Heart right ventricle (tissue), 16 donors: ENCODE results near the gene PPM1B. TPM values are rescaled to one million over a fixed set of nuclear protein-coding genes. Genes with fewer than 3 reads are reported as not detected.

Source experiments
- ATAC-seq, 8 donors: fragments of 200-7000 bp; cut with Tn5 transposase; one replicate each; pipeline ENCODE4 v1.9.1; 2020; ENCODE audit warnings: mild to moderate bottlenecking in 8 of 8, moderate library complexity in 8 of 8, moderate number of reproducible peaks in 1 of 8
- DNase-seq, 2 donors: peaks; one replicate each; pipeline ENCODE4 v3.0.0-alpha.2; 2020
- H3K27ac ChIP-seq, 10 donors: fragments of 200-600 bp; sonication (generic) in 2 of 10; one replicate each; pipeline versions ENCODE4 v1.5.0 to v1.8.0; 2020 to 2022; ENCODE audit warnings: mild to moderate bottlenecking in 3 of 10
- H3K27me3 ChIP-seq, 7 donors: fragments of 200-600 bp; one replicate each; pipeline ENCODE4 v1.8.0; 2021 to 2022; ENCODE audit warnings: mild to moderate bottlenecking in 2 of 7
- H3K36me3 ChIP-seq, 9 donors: fragments of 200-600 bp; sonication (generic) in 1 of 9; one replicate each; pipeline versions ENCODE4 v1.5.0 to v1.8.0; 2020 to 2022; ENCODE audit warnings: mild to moderate bottlenecking in 2 of 9
- H3K4me1 ChIP-seq, 9 donors: fragments of 200-600 bp; sonication (generic) in 1 of 9; one replicate each; pipeline versions ENCODE4 v1.5.0 to v1.8.0; 2020 to 2022; ENCODE audit warnings: mild to moderate bottlenecking in 4 of 9
- H3K4me3 ChIP-seq, 10 donors: fragments of 200-600 bp; sonication (generic) in 2 of 10; one replicate each; pipeline versions ENCODE4 v1.5.0 to v1.8.0; 2020 to 2022; ENCODE audit warnings: mild to moderate bottlenecking in 7 of 10, moderate library complexity in 2 of 10
- H3K9me3 ChIP-seq, 11 donors: fragments of 200-600 bp in 10 of 11; sonication (generic) in 2 of 11; one replicate each; pipeline versions ENCODE4 v1.5.0 to v1.8.0; 2013 to 2022; ENCODE audit warnings: mild to moderate bottlenecking in 2 of 11, control low read depth in 1 of 11, moderate library complexity in 1 of 11
- WGBS, 2 donors: extraction: QIAGEN DNeasy Blood & Tissue Kit; methylation state at CpG; one replicate each; pipeline ENCODE4 v1.1.7; 2013; ENCODE audit warnings: inconsistent platforms in 1 of 2; 5-methylcytosine and 5-hydroxymethylcytosine counted together
- intact Hi-C, 10 donors: fragments of 100-400 bp; cut with DNase I; formaldehyde crosslinking; loops; one replicate each; pipeline versions ENCODE4 v1.11.1 to v1.14.2; 2022
- long read RNA-seq, 3 donors: library from polyadenylated mRNA; unstranded; transcript quantifications; one replicate each; pipeline ENCODE4 v2.0.0, GENCODE V29; 2020 to 2021
- polyA plus RNA-seq, 2 donors: library from polyadenylated mRNA; stranded (reverse); fragments of 200-250 nt; gene quantifications; one replicate each; pipeline ENCODE4 v1.2.3, GENCODE V29; 2013
- total RNA-seq, 10 donors: library from RNA; stranded (reverse); fragmentation: NEBNext Ultra II Directional in 3 of 10; extraction: Animal tissue kit (Norgen Biotek cat#: 25700) in 3 of 10; gene quantifications; one replicate each; pipeline versions ENCODE4 v1.2.1 to v1.2.4, GENCODE V29; 2021 to 2023
- TF ChIP-seq, protein P1 (sequence below), 9 donors: fragments of 200-600 bp; sonication (generic) in 2 of 9; IDR thresholded peaks; one replicate each; pipeline versions ENCODE4 v1.5.0 to v1.8.0; 2021 to 2022; ENCODE audit warnings: antibody characterized with exemption in 9 of 9, mild to moderate bottlenecking in 5 of 9, moderate library complexity in 1 of 9
- donor health status: Arrhythmogenic right ventricular cardiomyopathy.
- donor health status: ischemic (EF 13 %, LVEDD 7.1; RV severe dilation, severe dysfunction).
- donor health status: healthy with polysubstance abuse.
- donor health status: DM: no; HTN: yes; CAD: no.
- donor health status: DM: no; HTN: no; CAD: no.
- donor health status: ischemic (EF 25% LVEDD 6.9; RV normal size, moderate dysfunction).
- donor health status: ischemic (EF 25% LVEDD 5.7; RV mildly dilated, moderate dysfunction).
- donor health status: healthy.
- donor health status: DM: yes; HTN: yes; CAD: no.
- donor health status: Ischemic cardiomyopathy.
- donor health status: ischemic (EF 35%, LVEDD 5.7; RV mildly dilated, moderate dysfunction).
- donor health status: nonischemic (EF 11% LVEDD 7.7; RV severe dilation, severe dysfunction).
- donor health status: DM: yes; HTN: yes; CAD: no.
- donor health status: PGD.
- donor health status: ischemic (EF 29% LVEDD 5.4; RV normal size, mild dysfunction).
- donor health status: nonischemic (EF 23%, LVEDD 6.1; RV moderate dilation, normal function).

PPM1B gene
- total RNA-seq (10 to 100 TPM; 40.7 to 69.5 (median 55.7) TPM), polyA plus RNA-seq (10 to 100 TPM; 20.7 to 24.6 TPM)
- long read RNA-seq, donor 1, transcript PPM1B-204 (6 exons, 3,877 nt) = major isoform, 50 of 108 reads
- long read RNA-seq, donor 1, transcript PPM1B-201 (6 exons, 2,606 nt) = minor isoform, 48 of 108 reads
- long read RNA-seq, donor 1, partial matches to known transcripts = 5 of 108 reads
- long read RNA-seq, donor 1, other reads (novel, unspliced or antisense) = 5 of 108 reads
- long read RNA-seq, donor 2, transcript PPM1B-201 (6 exons, 2,606 nt) = major isoform, 81 of 160 reads
- long read RNA-seq, donor 2, transcript PPM1B-204 (6 exons, 3,877 nt) = minor isoform, 59 of 160 reads
- long read RNA-seq, donor 2, partial matches to known transcripts = 8 of 160 reads
- long read RNA-seq, donor 2, other reads (novel, unspliced or antisense) = 12 of 160 reads
- long read RNA-seq, donor 3, partial matches to known transcripts = 0 of 4 reads
- long read RNA-seq, donor 3, other reads (novel, unspliced or antisense) = 0 of 4 reads

DNA sequence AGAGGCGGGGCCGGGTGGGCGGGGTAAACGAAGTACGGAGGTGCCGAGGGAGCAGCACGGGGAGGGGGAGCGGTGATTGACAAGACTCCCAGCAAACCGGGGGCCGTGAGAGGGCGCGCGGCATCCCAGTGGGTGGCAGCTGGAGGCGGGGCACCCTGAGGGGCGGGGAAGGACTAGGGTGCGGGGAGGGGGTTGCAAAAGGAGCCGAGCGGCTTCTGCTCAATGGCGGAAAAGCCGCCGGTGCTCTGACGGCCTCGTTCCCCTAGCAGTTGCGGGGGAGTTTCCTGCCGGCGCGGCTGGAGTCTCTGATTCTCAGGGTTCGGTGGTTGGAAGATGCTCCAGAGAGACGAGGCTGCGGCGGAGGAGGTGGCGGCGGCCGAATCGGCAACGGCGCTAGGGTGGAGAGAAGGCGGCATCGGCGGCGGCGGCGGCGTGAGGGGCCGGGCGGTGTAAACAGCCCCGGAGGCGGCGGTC is at the start of gene PPM1B:
Gene PPM1B (plus strand): TSS at position 195 of the 474 bp plus-strand sequence. CDS start 32,325 bp downstream, outside the sequence.
- peak in 1 of 2 donors; percentile 99 for DNase-seq
- intact Hi-C loops = loop anchor here in 9 of 10 donors (2.0 to 10.0 kb wide), 9 partner anchors 41 to 196 kb away; partner anchors contain the start of genes CAMKMT (in 5 of the 9), PREPL (in 5 of the 9) and LRPPRC (in 2 of the 9)
- peaks cover 0 to 47% (median 33%) of the 10 kb centered on the region in 9 donors for H3K4me1 ChIP-seq
- H3K27me3 ChIP-seq = peaks cover 0 to 9% (median 0%) of the 10 kb centered on the region in 7 donors
- peak within 1 kb of the TSS; percentile 77 to 95 (median 86) for H3K4me3 ChIP-seq
- H3K27ac ChIP-seq = peak within 1 kb of the TSS; percentile 92 to 99 (median 96)
- TF ChIP-seq, protein P1, sequence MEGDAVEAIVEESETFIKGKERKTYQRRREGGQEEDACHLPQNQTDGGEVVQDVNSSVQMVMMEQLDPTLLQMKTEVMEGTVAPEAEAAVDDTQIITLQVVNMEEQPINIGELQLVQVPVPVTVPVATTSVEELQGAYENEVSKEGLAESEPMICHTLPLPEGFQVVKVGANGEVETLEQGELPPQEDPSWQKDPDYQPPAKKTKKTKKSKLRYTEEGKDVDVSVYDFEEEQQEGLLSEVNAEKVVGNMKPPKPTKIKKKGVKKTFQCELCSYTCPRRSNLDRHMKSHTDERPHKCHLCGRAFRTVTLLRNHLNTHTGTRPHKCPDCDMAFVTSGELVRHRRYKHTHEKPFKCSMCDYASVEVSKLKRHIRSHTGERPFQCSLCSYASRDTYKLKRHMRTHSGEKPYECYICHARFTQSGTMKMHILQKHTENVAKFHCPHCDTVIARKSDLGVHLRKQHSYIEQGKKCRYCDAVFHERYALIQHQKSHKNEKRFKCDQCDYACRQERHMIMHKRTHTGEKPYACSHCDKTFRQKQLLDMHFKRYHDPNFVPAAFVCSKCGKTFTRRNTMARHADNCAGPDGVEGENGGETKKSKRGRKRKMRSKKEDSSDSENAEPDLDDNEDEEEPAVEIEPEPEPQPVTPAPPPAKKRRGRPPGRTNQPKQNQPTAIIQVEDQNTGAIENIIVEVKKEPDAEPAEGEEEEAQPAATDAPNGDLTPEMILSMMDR (IDR thresholded peaks at IDR 0.05) = no peak
- ATAC-seq = peak; percentile 90 to 97 (median 92)
- H3K9me3 ChIP-seq = peaks cover 0 to 10% (median 0%) of the 10 kb centered on the region in 11 donors
- no peaks in the 10 kb centered on the region for H3K36me3 ChIP-seq
- WGBS, 2 donors = 0% methylated on average over 48 to 49 of the region's 49 CpGs

DNA sequence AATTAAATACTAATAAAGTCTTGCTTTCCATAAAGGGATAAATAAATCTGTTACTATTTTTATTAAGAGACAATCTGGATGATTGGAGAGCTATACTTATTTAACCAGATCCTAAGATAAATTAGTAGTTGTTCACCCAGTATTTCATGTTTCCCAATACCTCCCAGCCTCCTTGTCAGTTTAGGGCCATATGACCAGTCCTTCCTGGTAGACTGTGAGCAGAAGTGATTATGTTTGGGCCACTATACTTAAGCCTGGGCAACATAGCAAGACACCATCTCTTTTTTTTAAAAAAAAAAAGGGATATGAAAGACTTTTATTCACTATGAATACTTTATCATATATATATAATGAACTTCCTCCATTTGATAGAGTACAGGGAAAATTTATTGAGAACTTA is 48.8 kb upstream of the PPM1B start:
- intact Hi-C loops = no loop called here
- Histone ChIP-seq H3K4me1 (peaks cover 0 to 12% (median 0%) of the 10 kb centered on the region in 9 donors), H3K27me3 (no peaks in the 10 kb centered on the region), H3K36me3 (no peaks in the 10 kb centered on the region), H3K4me3 (no peak overlapping the region), H3K27ac (no peak overlapping the region), H3K9me3 (no peaks in the 10 kb centered on the region)
- TF ChIP-seq, protein P1 (IDR thresholded peaks at IDR 0.05) = no peak
- no peak for DNase-seq
- no peak for ATAC-seq

DNA sequence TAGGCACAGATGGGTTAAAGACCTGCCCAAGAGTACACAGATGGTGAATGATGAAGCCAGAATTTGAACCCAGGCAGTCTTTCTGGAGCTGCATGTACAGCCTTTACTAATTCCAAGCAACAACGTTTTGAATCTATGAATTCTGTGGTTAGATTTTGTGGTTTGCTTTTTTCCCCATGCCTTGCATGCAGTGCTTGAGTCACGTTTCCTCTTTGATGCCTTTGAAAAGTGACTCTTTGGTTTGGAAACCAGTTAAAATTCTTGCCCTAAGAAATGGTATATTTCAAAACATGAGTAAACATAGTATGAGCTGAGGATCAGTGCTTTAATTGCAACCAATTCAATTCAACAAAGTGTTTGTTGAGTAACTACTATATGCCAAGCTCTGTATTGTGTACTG is 48.2 kb upstream of the PPM1B start:
- no peak for DNase-seq
- intact Hi-C loops = no loop called here
- no peak for ATAC-seq

DNA sequence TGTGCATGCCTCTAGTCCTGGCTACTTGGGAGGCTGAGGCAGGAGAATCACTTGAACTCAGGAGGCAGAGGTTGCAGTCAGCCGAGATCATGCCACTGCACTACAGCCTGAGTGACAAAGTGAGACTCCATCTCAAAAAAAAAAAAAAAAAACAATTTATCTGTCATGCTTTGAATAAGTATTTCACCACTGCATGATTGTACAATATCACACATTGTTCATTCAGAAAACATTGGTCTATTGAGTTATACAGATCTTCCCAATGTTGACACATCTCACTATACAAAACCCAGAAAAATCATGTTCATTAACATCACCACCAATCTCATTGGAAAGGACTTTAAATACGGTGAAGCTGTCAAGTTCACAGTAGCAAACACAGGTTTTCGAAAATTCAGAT is 46.8 kb upstream of the PPM1B start:
- WGBS, 2 donors = 87 to 88% methylated on average over 3 of the region's 3 CpGs
- H3K27me3 ChIP-seq = no peaks in the 10 kb centered on the region
- H3K27ac ChIP-seq = no peak overlapping the region
- TF ChIP-seq, protein P1 (IDR thresholded peaks at IDR 0.05) = no peak
- no peaks in the 10 kb centered on the region for H3K9me3 ChIP-seq
- H3K36me3 ChIP-seq = no peaks in the 10 kb centered on the region
- no peak overlapping the region for H3K4me3 ChIP-seq
- peaks cover 0 to 20% (median 0%) of the 10 kb centered on the region in 9 donors for H3K4me1 ChIP-seq
- DNase-seq = no peak
- ATAC-seq = no peak
- intact Hi-C loops = no loop called here

More for the DNA sequence above, 48.2 kb upstream of the PPM1B start:
- Histone ChIP-seq H3K27me3 (no peaks in the 10 kb centered on the region), H3K9me3 (no peaks in the 10 kb centered on the region), H3K4me1 (peaks cover 0 to 12% (median 0%) of the 10 kb centered on the region in 9 donors), H3K27ac (no peak overlapping the region), H3K4me3 (no peak overlapping the region), H3K36me3 (no peaks in the 10 kb centered on the region)
- TF ChIP-seq, protein P1 (IDR thresholded peaks at IDR 0.05) = no peak
- WGBS, 2 donors = 66 to 72% methylated on average over 2 of the region's 2 CpGs
